SJSA1 (cell line): ENCODE data around the gene GRIK1. TPM values are rescaled to one million over a fixed set of nuclear protein-coding genes. Genes with fewer than 3 reads are reported as not detected.

Experiments
- DNase-seq, 2 experiments: peaks; one replicate each; pipeline ENCODE4 v3.0.0-alpha.2; 2015 to 2020; ENCODE audit warnings: low spot score in 2 of 2, low read depth in 1 of 2
- H3K27ac ChIP-seq: fragments of 250-450 bp; sonication (Bioruptor Pico); 2 replicates; pipeline ENCODE4 v1.5.1; 2020; ENCODE audit warnings: mild to moderate bottlenecking, moderate library complexity
- H3K27me3 ChIP-seq: fragments of 250-450 bp; sonication (Bioruptor Pico); replicated peaks from 2 replicates; pipeline ENCODE4 v1.5.1; 2020; ENCODE audit warnings: mild to moderate bottlenecking, moderate library complexity
- H3K36me3 ChIP-seq: fragments of 250-450 bp; sonication (Bioruptor Pico); 2 replicates; pipeline ENCODE4 v1.5.1; 2020; ENCODE audit warnings: mild to moderate bottlenecking
- H3K4me1 ChIP-seq: fragments of 250-450 bp; sonication (Bioruptor Pico); replicated peaks from 2 replicates; pipeline ENCODE4 v1.6.1; 2021; ENCODE audit warnings: mild to moderate bottlenecking
- H3K4me3 ChIP-seq: fragments of 250-450 bp; sonication (Bioruptor Pico); 2 replicates; pipeline ENCODE4 v1.5.1; 2020; ENCODE audit warnings: mild to moderate bottlenecking
- H3K9me3 ChIP-seq: fragments of 250-450 bp; sonication (Bioruptor Pico); replicated peaks from 2 replicates; pipeline ENCODE4 v1.5.1; 2020; ENCODE audit warnings: mild to moderate bottlenecking
- total RNA-seq: library from RNA; depleted of rRNA; stranded (reverse); fragments of >200 nt; shearing (Covaris generic); gene quantifications from 2 replicates; pipeline ENCODE4 v1.2.3, GENCODE V29; 2014

GRIK1 gene
- total RNA-seq, 1 experiment from 2014 or later: not detected

DNA sequence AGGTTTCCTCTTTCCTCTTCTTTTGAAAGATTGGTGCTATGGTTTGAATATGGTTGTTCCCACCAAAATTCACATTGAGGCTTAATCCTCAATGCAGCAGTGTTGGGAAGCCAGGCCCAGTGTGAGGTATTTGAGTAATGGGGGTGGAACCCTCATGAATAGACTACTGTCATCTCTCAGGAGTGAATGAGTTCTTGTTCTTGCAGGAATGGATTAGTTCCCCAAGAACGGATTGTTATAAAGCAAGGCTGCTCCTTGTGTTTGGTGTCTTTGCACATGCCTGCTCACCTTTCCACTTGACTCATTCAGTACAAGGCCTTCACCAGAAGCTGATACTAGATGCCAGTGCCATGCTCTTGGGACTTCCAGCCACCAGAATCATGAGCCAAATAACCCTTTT, 417.9 kb downstream of the GRIK1 start:
- Histone ChIP-seq H3K36me3 (no peaks in the 10 kb centered on the region), H3K4me1 (no peaks in the 10 kb centered on the region), H3K27me3 (no peaks in the 10 kb centered on the region), H3K4me3 (no peak overlapping the region), H3K9me3 (peaks cover 6% of the 10 kb centered on the region; the same call in 1 of the 2 replicates), H3K27ac (no peak overlapping the region)
- no peak for DNase-seq

DNA sequence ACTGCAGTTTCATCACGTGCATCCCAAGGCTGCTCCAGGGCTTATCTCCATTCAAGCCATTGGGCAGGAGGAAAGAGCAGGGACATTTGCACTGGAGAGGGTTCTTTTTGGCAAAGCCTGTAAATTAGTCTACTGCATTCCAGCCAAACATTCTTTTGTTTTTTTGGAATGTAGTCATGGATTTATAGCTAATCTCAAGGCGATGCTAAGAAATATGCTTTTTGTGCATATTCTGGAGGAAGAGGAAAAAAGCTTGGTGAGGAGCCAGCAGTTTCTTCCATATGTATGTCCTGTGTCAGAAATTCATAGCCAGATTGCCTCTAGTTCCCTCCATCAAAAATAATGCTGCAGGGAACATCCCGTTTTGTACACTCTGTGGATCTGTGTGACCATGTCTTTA, 419.6 kb downstream of the GRIK1 start:
- H3K9me3 ChIP-seq: peaks cover 6% of the 10 kb centered on the region; the same call in 1 of the 2 replicates
- DNase-seq: no peak
- no peak overlapping the region for H3K4me3 ChIP-seq
- H3K27me3 ChIP-seq: no peaks in the 10 kb centered on the region
- no peak overlapping the region for H3K27ac ChIP-seq
- no peaks in the 10 kb centered on the region for H3K4me1 ChIP-seq
- H3K36me3 ChIP-seq: no peaks in the 10 kb centered on the region

DNA sequence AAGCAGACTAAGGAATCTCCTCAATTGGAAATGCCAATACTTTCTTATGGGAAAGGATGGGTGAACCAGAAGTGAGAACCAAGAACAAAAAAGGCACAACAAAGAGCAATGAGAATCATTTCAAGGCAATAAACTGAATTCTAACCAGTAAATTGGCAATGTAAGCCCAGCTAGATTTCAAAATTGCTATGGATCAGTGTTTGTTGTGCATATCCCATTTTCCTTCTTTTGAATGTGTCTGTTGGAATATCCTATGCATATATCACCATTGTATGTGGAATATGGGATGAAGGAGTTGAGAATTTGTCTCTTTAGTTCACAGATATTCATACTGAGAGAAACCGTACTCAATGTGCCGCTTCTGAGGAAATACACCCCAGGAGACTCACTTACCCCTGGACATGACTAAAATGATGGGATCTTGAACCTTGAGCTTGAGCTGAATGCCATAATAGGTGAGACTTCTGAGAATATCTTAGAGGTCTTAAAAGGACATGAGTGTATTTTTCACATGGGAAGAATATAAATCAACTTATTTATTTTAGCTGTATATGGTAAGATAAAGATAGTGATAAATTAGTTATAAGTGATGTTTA, 425.0 kb downstream of the GRIK1 start:
- DNase-seq: no peak
- Histone ChIP-seq H3K27me3 (no peaks in the 10 kb centered on the region), H3K9me3 (peaks cover 14% of the 10 kb centered on the region; the same call in 1 of the 2 replicates), H3K36me3 (no peaks in the 10 kb centered on the region), H3K4me3 (no peak overlapping the region), H3K4me1 (no peaks in the 10 kb centered on the region), H3K27ac (no peak overlapping the region)

DNA sequence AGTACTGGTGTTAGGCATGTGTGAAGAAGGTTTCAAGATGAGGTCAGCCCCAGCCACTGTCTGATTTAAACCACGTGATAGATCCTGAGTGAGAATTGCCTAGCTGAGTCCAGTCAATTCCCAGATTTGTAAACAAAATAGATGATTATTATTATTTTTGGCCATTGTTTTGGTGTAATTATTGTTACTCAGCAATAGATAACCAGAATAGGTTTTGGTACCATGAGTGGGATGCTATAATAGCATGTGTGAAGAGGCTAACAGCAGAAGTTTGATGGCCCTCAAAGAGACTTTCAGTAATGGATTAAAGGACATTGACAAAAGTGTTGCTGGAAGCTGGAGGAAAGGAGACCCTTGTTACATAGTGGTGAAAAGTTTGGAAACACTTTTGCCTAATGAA, 426.3 kb downstream of the GRIK1 start:
- Histone ChIP-seq H3K9me3 (peaks cover 11% of the 10 kb centered on the region; the same call in 1 of the 2 replicates), H3K27me3 (no peaks in the 10 kb centered on the region)

DNA sequence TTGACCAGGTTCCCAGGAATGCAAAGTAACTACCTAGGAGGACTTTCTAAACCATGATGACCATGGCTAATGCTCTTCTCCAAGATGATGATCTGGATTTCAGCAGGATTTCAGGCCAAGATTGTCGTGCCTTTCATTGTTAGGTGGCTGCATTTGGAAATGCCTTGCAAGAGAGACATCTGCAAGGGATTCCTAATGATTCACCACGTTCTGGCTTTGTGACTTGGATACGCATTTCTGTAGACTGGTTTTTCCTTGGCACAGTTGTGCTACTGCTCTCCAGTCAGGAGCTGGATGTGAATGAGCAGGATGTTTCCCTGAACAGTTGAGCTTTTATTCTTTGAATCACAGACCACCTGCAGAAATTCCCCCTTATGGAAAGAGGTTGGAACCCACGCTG, 428.7 kb downstream of the GRIK1 start:
- Histone ChIP-seq H3K9me3 (peaks cover 11% of the 10 kb centered on the region; the same call in 1 of the 2 replicates), H3K4me3 (no peak overlapping the region), H3K27ac (no peak overlapping the region), H3K4me1 (no peaks in the 10 kb centered on the region), H3K27me3 (no peaks in the 10 kb centered on the region), H3K36me3 (no peaks in the 10 kb centered on the region)
- no peak for DNase-seq

More for the DNA sequence above, 426.3 kb downstream of the GRIK1 start:
- no peak for DNase-seq
- Histone ChIP-seq H3K27ac (no peak overlapping the region), H3K36me3 (no peaks in the 10 kb centered on the region), H3K4me1 (no peaks in the 10 kb centered on the region), H3K4me3 (no peak overlapping the region)

DNA sequence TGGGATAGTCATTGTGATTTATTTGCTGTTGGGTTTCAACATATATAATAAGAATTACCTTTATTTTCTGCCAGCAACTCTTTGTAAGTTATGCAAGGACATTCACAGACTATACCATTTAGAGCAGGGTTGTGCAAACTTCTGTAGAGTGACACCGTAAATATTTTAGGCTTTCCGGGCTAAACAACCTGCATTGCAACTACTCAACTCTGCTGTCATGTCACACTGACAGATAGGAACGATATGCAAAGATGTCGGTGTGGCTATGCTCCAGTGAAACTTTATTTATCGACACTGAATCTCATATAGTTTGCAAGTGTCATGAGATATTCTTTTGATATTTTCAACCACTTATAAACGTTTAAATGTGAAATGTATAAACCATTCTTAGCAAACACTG, 430.7 kb downstream of the GRIK1 start:
- Histone ChIP-seq H3K27me3 (no peaks in the 10 kb centered on the region), H3K36me3 (no peaks in the 10 kb centered on the region), H3K27ac (no peak overlapping the region), H3K4me3 (no peak overlapping the region), H3K4me1 (no peaks in the 10 kb centered on the region), H3K9me3 (peaks cover under 1% of the 10 kb centered on the region; the same call in 1 of the 2 replicates)
- no peak for DNase-seq

DNA sequence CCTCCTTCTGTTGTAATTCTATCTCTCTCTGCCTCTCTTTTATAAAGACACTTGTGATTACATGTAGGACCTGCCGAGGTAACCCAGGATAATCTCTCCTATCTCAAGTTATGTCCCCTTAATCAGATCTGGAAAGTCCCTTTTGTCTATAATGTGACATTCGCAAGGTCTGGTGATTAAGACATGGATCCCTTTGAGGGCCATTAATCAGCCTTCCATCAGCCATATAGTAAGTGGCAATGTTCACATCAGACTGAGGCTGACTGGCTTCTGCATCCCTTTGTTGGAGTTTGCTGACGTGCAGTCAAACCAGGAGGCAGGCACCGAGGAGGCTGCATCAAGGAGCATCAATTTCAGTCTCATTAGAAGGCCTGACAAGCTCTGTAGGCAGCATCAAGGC, 431.5 kb downstream of the GRIK1 start:
- Histone ChIP-seq H3K9me3 (no peaks in the 10 kb centered on the region), H3K4me3 (no peak overlapping the region), H3K4me1 (no peaks in the 10 kb centered on the region), H3K36me3 (no peaks in the 10 kb centered on the region), H3K27me3 (no peaks in the 10 kb centered on the region), H3K27ac (no peak overlapping the region)
- DNase-seq: no peak

DNA sequence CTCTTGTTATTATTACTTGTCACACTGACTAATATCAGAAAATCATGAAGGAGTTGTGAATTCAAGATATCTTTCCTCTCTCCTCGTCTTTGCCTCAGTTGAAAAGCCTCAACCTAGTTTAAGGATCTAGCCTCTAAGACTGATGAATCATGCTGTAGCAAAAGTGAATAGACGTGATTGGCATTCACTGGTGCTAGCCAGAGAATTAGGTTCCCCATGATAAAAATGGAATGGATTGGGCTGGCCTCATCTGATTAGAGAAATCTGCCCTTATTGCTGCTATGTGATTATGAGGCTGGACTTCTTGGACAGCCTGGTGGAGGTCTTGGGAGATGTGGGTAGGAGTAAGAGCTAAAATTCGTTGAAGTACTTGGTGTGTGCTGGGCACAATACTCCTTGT, 432.8 kb downstream of the GRIK1 start:
- no peaks in the 10 kb centered on the region for H3K4me1 ChIP-seq
- H3K27ac ChIP-seq: no peak overlapping the region
- H3K27me3 ChIP-seq: no peaks in the 10 kb centered on the region
- H3K36me3 ChIP-seq: no peaks in the 10 kb centered on the region
- H3K4me3 ChIP-seq: no peak overlapping the region
- DNase-seq: no peak
- H3K9me3 ChIP-seq: no peaks in the 10 kb centered on the region

DNA sequence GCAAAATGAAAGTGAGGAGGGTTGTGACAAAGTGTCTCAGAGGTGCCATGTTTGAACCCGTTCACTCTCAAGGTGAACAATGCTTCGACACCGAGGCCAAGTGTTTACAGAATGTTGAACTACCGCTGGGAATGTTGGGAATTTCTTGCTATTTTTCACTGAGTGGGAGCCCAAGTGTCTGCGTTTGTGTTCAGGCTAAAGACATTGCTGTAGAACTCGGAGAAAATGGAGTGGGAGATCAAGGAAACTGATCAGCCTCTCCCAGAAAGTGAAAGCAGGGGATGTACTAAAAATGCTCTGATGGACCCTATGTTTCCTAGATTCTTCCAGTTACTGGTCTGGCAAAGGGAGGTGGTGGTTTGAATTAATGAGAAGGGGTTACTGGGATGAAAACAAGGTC, 433.6 kb downstream of the GRIK1 start:
- H3K27ac ChIP-seq: no peak overlapping the region
- DNase-seq: no peak
- no peak overlapping the region for H3K4me3 ChIP-seq
- H3K4me1 ChIP-seq: no peaks in the 10 kb centered on the region
- no peaks in the 10 kb centered on the region for H3K9me3 ChIP-seq
- H3K36me3 ChIP-seq: no peaks in the 10 kb centered on the region
- H3K27me3 ChIP-seq: no peaks in the 10 kb centered on the region

DNA sequence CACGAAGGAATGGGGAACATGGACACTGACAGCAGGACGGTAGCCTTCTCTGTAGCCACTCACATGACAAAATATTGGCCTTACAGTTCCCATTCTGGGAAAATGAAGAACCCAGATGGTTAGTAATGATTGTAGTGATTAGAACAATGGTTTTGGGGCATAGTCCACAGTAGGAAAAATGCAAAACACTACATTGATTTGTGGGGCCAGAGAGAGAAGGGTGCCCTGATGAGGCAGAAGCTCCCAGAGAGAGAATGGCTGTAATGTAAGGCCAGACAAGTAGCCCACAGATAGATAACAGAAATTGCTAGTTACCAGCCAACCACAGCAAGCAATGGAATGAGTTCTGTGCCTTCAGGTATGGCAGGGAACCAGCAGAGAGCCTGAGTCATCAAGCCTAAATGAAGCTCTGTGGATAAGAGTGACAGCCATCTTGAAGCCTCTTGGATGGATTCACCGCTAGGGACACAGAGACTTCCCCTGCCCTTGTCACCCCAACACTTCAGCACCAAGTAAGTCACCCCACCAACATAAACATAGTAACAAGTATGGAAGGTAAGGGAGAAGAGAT, 435.0 kb downstream of the GRIK1 start:
- DNase-seq: no peak

DNA sequence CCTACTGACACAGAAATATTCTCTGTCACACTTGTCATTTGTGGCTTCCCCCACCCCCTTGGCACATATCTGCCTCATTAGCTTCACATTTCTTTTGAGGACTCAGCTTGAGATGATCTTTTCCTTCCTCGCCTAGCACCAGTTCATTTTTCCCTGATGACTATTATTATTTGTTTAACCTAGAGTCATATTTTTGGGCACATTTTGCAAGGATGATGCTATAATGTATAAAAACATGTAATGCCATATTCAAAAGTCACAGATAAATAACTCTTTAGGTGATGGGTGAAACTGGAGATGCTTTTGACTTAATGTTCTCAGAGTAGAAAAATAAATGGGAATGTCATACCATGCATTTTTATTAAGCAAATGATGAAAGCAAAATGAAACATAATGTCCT, 438.3 kb downstream of the GRIK1 start:
- H3K4me1 ChIP-seq: no peaks in the 10 kb centered on the region
- H3K9me3 ChIP-seq: no peaks in the 10 kb centered on the region
- DNase-seq: no peak
- H3K27ac ChIP-seq: no peak overlapping the region
- H3K4me3 ChIP-seq: no peak overlapping the region
- H3K27me3 ChIP-seq: no peaks in the 10 kb centered on the region
- no peaks in the 10 kb centered on the region; the same call in 1 of the 2 replicates for H3K36me3 ChIP-seq

More for the DNA sequence above, 435.0 kb downstream of the GRIK1 start:
- Histone ChIP-seq H3K4me1 (no peaks in the 10 kb centered on the region), H3K9me3 (no peaks in the 10 kb centered on the region), H3K27me3 (no peaks in the 10 kb centered on the region), H3K4me3 (no peak overlapping the region), H3K27ac (no peak overlapping the region), H3K36me3 (no peaks in the 10 kb centered on the region)

DNA sequence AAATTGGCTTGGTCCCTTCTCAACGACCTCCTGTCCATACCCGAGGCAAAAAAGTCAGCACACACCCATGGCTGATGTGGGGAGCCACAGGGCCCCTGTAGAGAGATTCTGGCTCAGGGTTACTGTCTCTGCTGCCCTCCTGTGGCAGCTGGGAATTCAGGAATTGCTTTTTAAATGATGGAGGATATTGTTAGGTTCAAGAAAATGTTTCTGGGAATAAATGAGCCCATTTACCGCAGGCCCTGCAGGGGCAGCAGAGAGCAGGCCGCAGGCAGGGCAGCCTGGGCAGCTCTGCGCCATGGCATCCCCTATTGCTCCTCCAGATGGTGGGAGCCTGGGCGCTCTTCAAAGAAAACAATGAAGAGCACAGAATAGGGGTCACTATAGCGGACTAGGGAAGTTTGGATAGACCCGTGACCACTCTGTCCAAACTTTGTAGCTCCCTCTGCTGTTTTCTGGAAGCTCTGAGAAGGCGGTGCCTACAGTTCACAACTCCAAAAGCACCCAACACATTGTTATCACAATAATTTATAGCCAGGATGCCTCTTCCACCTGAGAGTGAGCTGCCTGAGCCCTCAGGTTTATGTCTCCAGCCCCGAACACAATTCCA, 440.0 kb downstream of the GRIK1 start:
- Histone ChIP-seq H3K27ac (no peak overlapping the region), H3K36me3 (no peaks in the 10 kb centered on the region; the same call in 1 of the 2 replicates), H3K9me3 (no peaks in the 10 kb centered on the region), H3K27me3 (no peaks in the 10 kb centered on the region), H3K4me1 (no peaks in the 10 kb centered on the region), H3K4me3 (no peak overlapping the region)
- peak; percentile 44 to 49 for DNase-seq

DNA sequence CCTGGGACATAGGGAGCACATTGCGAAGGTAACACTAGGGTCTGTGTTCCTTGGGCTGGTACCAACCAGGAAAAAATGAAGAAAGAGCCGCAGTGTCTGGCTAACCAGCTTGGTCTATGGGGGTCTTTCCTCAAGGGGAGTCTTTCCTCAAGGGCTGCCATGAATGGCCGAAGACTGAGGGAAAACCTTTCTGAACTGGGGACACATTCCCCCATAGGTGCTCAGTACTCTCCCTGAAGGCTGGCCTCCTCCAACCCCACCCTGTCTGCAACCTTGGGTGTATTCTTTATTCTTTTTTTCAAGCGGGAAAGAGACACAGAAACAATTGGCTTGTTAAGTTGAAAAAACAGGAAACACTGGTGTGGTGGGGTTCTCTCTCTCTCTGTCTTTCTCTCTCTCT, 440.6 kb downstream of the GRIK1 start:
- H3K27me3 ChIP-seq: no peaks in the 10 kb centered on the region
- H3K9me3 ChIP-seq: no peaks in the 10 kb centered on the region
- H3K27ac ChIP-seq: no peak overlapping the region
- H3K4me3 ChIP-seq: no peak overlapping the region
- no peaks in the 10 kb centered on the region for H3K4me1 ChIP-seq
- no peaks in the 10 kb centered on the region; the same call in 1 of the 2 replicates for H3K36me3 ChIP-seq
- no peak for DNase-seq

DNA sequence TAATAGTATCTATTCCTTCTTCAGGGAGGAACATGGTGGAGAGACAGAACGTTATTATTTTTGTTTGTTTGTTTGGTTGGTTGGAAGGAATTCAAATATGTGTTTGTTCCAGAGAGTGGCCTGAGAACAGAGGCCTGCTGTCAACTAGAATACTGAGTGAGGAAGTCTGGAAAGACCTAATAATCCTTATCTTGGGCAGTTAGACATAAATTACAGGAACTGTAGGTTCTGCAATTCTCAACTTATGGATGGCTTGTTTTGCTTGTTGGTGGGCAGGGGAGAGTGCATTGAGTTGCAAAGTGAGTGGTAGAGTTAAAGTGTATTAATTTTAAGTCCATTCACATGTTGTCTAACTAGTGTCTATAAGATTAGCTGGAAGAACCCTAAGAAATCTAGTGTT, 443.5 kb downstream of the GRIK1 start:
- DNase-seq: no peak
- Histone ChIP-seq H3K27ac (no peak overlapping the region), H3K4me1 (no peaks in the 10 kb centered on the region), H3K27me3 (no peaks in the 10 kb centered on the region), H3K36me3 (no peaks in the 10 kb centered on the region; the same call in 1 of the 2 replicates), H3K9me3 (no peaks in the 10 kb centered on the region), H3K4me3 (no peak overlapping the region)
